ENCODE data around the gene FBXO27.

FBXO27 gene

GRCh38 chr19:39032063-39032918 lies at the start of gene FBXO27:
TSS of gene FBXO27 (minus strand) at chr19:39032549. CDS start at chr19:39032227, 322 bp downstream.
- H3K9me3 Mint-ChIP-seq = peaks cover 3% of the 10 kb centered on the region
- peaks cover 4% of the 10 kb centered on the region for H3K36me3 Mint-ChIP-seq (ENCODE audit: low read depth)
- peaks cover 33% of the 10 kb centered on the region for H3K27me3 Mint-ChIP-seq (ENCODE audit: low read depth)
- TF ChIP-seq CTCF (IDR thresholded peaks at IDR 0.05; ENCODE audit: unreplicated experiment in 3 of 3) = no peak
- H3K4me3 Mint-ChIP-seq = peak within 1 kb of the TSS; percentile 80
- H3K4me1 Mint-ChIP-seq = no peaks in the 10 kb centered on the region
- peak within 1 kb of the TSS in 2 of 3 experiments; percentile 31 to 71 for H3K27ac Mint-ChIP-seq

GRCh38 chr19:39080431-39080830 lies 48.1 kb upstream of the FBXO27 start:
- Mint-ChIP-seq H3K4me1 (peaks cover 13% of the 10 kb centered on the region), H3K9me3 (no peaks in the 10 kb centered on the region), H3K36me3 (ENCODE audit: low read depth) (no peaks in the 10 kb centered on the region), H3K4me3 (no peak overlapping the region), H3K27me3 (ENCODE audit: low read depth) (peaks cover 65% of the 10 kb centered on the region), H3K27ac (no peak overlapping the region)
- TF ChIP-seq CTCF (IDR thresholded peaks at IDR 0.05; ENCODE audit: unreplicated experiment in 3 of 3) = no peak

- Mint-ChIP-seq H3K4me1 (peaks cover 8% of the 10 kb centered on the region), H3K9me3 (no peaks in the 10 kb centered on the region), H3K27ac (no peak overlapping the region), H3K4me3 (no peak overlapping the region), H3K27me3 (ENCODE audit: low read depth) (peaks cover 56% of the 10 kb centered on the region), H3K36me3 (ENCODE audit: low read depth) (no peaks in the 10 kb centered on the region)
- no peak for TF ChIP-seq CTCF (IDR thresholded peaks at IDR 0.05; ENCODE audit: unreplicated experiment in 3 of 3)
These were observed 46.3 kb upstream of the FBXO27 start for GRCh38 chr19:39078436-39079200.

GRCh38 chr19:39077323-39077722 lies 45.0 kb upstream of the FBXO27 start:
- Mint-ChIP-seq H3K27ac (no peak overlapping the region), H3K27me3 (ENCODE audit: low read depth) (peaks cover 46% of the 10 kb centered on the region), H3K4me1 (no peaks in the 10 kb centered on the region), H3K9me3 (no peaks in the 10 kb centered on the region), H3K36me3 (ENCODE audit: low read depth) (no peaks in the 10 kb centered on the region), H3K4me3 (no peak overlapping the region)
- no peak for TF ChIP-seq CTCF (IDR thresholded peaks at IDR 0.05; ENCODE audit: unreplicated experiment in 3 of 3)

- peaks cover 32% of the 10 kb centered on the region for H3K27me3 Mint-ChIP-seq (ENCODE audit: low read depth)
- H3K4me1 Mint-ChIP-seq = no peaks in the 10 kb centered on the region
- H3K36me3 Mint-ChIP-seq (ENCODE audit: low read depth) = no peaks in the 10 kb centered on the region
- TF ChIP-seq CTCF (IDR thresholded peaks at IDR 0.05; ENCODE audit: unreplicated experiment in 3 of 3) = no peak
- no peak overlapping the region for H3K27ac Mint-ChIP-seq
- no peaks in the 10 kb centered on the region for H3K9me3 Mint-ChIP-seq
- H3K4me3 Mint-ChIP-seq = no peak overlapping the region
These were observed 42.6 kb upstream of the FBXO27 start for GRCh38 chr19:39074942-39075341.

Data from nephron (organoid).